HG03469 (cell line): ENCODE results near the gene EMC8.

Source experiments
- ATAC-seq: cut with Tn5 transposase; IDR thresholded peaks from one replicate; pipeline ENCODE4 v1.9.1; 2021; ENCODE audit warnings: mild to moderate bottlenecking, moderate library complexity, moderate number of reproducible peaks; ENCODE audit not compliant: unreplicated experiment

EMC8 gene

DNA sequence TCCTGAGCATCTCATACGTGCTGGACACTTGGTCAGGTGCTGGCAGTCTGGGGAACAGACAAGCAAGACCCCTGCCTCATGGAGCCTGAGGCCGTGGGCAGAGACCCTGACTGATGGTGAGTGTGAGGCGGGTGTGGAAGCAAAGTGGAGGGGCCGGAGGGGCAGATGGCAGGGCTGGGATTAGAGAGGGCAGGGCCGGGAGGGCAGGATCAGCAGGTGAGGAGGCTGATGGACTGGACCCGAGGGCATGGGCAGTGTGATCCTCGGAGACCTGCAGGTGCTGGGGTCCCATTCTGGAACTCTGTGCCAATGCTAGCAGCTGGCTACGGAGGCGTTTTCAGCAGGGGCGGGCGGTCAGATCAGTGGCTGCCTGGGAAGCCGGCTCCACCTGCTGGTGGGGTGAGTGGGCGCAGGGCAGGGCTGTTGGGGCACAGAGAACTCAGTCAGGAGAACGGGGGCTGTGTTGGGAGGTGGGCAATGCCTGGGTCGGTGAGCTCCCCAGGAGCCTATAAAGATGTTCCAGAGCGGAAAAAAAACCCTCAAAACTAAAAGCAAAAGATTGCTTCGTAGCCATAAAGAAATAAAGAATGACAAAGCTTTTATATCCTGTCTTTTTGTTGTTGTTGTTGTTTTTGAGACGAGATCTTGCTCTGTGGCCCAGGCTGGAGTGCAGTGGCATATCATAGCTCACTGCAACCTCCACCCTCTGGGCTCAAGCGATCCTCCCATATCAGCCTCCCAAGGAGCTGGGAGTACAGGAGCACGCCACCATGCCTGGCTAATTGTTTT, 39.5 kb downstream of the EMC8 start:
- ATAC-seq = no peak

DNA sequence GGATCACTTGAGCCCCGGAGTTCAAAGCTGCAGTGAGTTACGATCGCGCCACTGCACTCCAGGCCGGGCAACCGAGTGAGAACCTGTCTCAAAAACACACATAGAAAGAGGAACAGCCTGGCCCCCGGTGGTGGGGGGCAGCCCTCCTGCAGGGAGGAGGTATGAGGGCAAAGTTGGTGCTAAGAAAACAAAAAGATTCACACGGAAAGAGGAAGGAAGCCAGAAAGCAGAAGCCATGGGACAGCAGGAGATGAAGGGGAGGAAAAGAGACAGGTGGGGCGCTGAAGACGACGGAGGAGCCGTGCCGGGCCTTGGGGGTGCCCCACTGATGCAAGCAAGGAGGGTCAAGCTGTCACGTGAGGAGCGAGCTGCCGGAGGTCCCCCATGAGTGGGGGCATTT, 40.2 kb downstream of the EMC8 start:
- ATAC-seq = no peak

DNA sequence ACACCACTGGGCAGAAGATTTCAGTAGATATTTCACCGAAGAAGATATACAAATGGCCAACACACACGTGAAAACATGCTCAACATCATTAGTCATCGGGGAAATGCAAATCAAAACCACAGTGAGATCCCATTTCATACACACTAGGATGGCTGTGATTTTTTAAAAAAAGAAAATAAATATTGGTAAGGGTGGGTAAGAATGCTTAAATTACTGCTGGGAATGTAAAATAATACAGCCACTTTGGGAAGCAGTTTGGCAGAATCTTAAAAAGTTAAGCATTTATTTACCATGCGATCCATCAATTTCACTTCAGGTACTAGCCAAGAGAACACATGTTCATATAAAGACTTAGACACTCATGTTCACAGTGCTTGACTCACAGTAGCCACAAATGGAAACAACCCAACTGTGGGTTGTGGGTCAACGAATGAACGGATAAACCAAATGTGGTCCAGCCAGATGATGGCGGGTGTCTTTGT, 42.0 kb downstream of the EMC8 start:
- ATAC-seq = peak; percentile 29

DNA sequence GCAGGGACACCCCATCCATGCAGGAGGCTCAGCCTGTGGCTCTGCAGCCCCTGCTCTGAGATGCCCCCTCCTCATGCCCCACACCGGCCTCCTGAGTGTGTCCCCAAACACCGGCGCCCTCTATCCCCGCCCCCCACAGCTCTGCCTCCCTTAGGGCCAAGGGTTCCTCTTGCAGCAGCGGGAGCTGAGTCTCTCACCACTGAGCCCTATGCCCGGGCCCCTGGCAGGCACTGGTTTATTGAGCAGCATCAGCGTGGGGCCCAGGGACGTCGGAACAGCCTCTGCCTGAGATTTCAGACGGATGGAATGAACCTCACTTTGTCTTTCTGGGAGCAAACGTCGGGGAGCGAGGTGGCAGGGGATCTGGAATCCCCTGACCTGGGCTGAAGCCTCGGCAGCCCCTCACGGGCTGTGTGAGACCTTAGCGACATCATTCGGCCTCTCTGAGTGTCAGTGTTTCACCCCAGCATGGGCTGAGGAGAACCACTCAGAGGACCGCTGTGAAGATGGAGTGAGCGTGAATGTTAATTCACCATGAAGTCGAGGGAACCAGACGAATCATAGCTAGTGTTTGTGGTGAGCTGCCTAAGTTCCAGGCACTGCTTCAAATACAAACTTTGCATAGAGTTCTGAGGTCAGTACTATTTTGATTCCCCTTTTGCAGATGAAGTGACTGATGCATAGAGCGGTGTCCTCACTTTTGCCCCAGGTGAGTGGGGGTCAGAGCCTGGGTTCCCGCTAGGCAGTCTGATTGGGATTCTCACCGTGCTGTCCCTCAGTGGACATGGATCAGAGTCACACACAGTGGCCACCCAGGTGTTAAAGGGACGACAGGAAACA, 43.2 kb downstream of the EMC8 start:
- ATAC-seq = peak; percentile 37

DNA sequence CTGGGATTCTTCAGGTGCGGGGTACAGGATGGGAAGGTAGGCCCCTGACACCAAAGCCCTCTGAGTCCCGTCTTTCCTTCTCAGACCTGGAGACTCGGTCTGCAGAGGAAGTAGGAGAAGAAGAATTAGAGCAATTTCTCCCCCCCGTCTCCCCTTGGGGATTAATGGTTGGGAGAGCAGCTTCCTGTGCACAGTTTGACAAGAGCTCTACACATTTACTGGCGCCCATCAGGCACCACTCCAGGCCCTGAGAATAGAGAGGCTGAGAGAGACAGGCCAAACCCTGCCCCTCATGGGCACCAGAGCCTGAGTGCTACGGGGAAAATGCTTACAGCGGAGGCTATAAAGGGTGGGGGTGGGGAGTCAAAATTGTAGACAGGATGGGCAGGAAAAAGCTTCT, 44.9 kb downstream of the EMC8 start:
- no peak for ATAC-seq

DNA sequence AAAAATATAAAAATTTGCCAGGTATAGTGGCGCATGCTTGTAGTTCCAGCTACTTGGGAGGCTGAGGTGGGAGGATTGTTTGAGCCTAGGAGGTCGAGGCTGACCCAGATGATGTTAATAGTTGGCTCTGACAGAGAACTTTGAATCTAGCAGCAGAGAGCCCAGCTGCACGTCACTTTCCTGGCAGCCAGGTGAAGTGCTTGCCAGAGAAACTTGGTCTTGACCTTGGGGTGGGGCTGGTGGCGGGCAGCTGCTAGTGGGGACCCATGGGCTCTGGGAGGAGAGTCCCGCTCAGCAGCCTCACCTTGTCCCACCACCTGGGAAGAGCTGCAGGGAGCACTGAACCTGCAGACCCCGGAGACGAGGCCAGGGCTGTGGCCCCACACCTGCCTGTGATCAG, 45.4 kb downstream of the EMC8 start:
- no peak for ATAC-seq

DNA sequence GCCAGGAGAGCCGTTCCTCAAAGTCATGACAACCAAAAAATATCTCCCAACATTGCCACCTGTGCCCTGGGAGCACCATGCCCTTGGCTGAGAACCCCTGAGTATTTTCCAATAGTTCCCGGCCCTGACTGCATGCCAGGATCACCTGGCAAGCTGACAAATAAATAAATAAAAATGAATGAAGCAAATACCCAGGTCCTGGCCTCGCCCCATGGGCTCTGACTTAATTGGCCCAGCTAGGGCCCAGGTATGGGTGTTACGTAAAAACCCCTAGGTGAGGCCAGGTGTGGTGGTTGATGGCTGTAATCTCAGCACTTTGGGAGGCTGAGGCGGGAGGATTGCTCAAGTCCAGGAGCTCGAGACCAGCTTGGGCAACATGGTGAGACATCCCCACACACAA, 45.8 kb downstream of the EMC8 start:
- no peak for ATAC-seq

DNA sequence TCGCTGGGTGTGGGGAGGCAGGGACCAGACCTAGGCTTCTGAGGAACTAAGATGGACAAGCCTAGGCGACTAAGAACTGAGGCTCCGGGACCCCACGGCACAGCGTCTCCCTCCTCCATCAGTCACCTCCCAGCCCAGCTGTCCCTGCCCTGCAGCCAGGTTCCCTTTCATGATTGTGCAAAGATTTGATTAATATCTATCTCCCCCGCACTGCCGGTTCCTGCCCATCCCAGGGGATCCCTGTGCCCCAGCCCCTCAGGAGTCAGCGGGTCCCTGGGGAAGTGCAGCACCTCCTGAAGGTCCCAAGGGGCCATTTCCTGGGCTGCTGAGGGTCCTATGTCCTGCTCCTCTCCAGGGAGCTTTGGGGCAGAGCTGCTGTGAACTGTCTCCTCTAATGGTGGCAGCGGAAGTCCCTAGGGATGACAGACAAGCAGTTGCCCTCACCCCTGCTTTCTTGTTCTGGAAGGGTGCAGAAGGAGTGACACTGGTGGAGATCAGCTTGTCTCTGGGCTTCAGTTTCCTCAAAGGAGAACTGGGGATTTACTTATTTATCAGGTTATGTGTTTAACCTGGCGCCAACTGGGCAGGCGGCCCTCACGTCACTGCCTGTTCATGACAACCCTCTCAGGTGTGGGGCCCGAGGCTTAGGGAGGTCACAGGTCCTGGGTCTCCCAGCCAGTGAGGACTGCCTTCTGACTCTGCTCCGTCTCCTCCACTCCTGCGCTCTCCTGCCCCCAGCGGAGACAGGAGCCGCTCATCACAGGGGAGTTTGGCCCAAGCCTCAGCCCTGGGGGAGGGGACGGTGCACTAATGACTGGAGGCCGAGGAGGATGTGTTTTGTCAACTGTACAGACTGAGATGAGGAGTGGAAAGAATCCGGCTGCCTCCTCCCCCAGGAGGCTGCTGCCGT, 46.6 kb downstream of the EMC8 start:
- ATAC-seq = no peak

DNA sequence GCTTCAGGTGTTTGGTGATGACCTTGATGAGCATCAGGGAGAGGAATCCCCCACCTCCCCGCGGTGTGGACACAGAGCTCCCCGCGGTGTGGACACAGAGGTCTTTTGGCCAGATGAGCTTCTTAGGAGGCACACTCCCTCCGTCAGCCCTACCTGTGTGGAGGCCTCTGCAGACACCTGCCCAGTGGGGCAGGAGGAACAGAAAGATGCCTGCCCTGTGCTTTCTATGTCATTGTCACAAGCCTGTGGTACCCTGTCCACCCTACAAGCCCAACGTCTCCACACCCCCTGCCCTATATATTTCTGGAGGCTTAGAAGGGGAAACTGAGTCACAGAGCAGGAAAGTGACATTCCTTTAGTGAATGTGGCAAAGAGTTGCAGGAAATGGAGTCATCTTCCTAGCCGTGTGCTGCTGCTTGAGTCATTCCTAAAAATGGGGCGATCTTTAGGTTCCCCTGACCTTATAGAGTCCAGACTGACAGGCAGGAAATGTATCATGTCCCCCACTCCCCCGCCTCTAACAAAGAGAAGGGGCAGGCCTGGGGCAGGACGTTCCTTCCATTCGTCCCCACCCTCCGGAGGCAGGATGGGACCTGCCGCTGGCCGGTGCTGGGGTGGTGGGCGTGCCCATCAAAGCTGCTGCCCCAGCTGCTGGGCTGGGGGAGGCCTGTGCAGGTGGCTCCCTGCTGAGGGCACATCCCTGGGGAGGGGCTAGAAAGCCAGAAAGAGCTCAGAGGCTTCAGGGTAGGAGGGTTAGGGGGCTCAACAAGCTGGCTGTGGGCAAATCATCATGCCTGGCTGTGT, 47.4 kb downstream of the EMC8 start:
- no peak for ATAC-seq

DNA sequence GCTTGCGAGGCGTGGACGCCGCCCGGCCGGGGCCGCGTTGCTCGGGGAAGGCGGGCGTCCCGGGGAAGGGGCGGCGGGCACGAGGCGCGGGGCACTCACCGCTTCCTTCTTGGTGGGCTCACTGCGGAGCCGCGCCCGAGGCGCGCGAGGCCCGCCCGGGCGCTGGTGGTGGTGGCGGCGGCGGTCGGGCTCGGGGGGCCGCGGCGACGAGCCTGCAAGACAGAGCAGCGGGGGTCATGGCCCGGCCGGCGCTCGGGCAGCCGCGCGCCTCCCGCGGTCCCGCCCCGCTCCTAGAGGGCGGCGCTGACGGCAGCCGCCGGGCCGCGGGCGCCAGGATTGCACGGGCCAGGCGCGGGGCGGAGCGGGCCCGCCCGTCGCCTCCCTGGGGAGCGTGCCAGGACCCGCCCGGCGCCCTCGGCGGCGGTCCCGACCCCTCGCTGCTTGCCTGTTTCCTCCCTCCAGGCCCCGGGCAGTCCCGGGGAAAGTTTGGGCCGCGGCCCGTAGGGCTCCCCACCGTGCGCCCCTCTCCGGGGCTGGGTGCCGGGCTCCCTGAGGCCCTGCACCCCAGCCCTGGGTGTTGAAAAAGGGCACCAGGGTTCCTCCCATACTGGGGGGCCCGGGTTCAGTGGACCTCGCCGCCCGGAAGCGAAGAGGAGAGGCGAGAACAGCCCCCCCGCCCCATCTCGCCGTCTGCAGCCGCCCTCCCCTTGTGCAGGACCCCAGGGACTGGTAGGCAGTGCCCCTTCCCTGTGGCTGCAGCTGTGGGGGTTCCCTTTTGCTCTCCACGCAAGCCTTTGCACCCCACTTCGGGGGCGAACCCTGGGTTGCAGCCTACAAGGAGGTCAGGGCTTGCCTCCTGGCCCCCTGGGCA, 48.3 kb downstream of the EMC8 start, which contains the start of gene C16orf74:
C16orf74 (minus strand) TSS at position 270 of the 871 bp plus-strand sequence. CDS start 15,879 bp downstream, outside the sequence.
- ATAC-seq = no peak

DNA sequence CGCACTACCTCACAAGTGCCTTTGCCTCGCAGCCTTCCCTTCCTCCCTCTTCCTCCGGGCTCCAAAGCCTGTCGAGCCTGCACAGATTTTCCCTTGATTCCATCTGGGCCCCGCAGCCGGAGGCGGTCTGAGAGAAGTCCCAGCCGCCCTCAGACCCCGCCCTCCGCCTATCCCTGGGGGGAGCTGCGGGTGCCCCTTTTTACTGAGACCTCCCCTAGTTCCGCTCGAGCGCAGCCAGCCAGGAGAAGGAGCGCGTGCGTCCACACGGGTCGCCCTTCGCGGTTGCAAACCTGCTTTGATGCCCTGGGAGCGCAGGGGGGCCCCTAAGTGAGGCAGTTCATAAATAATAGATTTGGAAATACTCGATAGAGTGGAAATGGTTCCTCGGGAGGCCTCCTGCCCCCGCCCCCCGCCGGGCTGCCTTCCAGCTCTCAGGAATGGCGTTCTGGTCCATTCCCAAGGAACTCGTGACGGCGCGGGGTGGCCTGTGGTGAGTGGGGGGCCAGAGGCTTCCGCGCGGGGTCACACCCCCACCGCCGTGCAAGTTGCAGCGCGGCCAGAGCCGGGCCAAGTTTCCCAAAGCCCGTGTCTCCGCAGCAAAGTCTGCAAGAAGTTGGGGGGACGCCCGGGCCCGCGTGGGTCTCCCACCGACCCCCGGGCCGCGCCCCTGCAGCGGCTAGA, 49.1 kb downstream of the EMC8 start:
- ATAC-seq = no peak

DNA sequence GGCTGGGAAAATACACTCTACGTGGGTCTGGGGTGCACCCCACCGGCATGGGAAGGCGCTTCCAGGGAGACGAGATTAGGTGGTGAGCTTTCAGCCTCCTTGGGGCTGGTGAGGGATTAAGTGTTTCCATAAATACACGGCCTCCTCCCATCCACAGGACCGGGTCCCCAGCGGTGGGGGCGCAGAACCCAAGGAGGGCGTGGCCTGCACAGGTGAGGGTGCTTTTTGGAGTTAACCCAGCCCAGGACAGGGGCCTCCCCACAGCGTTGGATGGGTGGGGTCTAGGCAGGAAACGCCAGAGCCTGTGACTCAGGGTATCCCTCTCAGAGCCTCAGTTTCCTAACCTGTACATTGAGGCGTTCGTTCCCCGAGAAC, 49.6 kb downstream of the EMC8 start:
- no peak for ATAC-seq

DNA sequence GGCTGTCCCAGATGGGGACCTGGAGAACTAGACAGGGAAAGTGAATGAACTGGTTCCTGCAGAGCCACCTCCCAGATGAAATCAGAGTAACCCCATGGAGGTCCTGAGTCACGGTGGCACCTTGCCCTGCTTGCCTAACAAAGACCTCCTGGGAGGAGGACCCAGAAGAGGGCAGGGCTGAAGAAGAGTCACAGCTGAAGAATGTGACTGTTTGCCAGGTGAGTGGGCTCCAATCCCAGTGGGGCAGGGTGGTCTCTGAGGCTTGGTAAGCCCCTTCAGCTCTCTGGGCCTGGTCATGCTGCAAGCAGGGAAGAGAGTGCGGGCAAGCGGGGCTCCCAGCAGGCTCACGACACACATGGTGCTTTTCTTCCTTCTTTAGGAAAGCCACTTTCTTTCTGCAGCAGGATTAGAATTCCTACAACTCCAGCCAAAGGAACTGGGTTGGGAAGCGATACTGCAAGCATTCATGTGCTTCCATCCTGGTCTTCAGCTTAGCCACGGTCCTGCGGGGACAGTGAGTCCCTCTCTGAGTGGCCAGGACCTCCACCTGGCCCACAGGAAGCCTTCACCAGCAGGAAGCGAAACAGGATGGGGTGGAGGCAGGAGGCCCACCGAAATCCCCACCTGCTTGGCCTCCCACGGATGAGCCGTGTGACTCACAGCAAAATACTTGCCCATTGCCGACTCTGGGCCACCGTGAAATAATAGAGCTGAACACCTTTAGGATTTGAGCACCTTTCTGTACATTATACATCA, 52.7 kb downstream of the EMC8 start:
- no peak for ATAC-seq

DNA sequence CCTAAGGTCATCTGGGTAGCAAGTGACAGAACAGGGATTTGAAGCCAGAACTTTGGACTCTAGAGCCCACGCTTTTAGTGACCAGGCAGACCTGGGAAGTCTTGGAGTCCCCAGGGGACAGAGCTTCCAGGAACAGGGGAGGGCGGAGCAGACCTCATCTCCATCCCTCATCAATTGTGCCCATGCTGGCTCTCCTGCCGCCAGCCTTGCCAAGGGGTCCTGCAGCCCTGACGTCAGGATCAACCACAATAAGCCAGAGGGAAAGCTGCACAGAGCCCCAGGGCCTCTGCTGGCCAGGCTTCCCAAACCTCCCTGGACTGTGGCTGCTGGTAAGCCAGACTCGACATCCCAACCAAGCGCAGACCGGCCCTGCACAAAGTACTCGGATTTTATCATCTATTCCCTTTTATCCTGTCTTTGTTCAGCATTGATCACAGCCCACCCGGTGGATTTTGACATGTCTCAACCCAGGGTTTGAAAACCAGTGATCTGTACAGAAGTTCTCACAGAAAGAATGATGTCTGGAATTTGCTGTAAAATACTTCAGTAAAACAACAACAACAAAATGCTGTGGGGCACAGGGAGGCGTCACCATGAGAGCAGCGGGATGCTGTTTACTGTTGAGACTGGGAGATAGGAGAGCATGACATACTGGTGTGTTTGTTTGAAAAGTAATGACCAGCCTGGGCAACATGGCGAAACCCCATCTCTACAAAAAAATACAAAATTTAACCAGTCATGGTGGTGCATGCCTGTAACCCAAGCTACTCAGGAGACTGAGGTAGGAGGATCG, 60.2 kb downstream of the EMC8 start:
- ATAC-seq = no peak

DNA sequence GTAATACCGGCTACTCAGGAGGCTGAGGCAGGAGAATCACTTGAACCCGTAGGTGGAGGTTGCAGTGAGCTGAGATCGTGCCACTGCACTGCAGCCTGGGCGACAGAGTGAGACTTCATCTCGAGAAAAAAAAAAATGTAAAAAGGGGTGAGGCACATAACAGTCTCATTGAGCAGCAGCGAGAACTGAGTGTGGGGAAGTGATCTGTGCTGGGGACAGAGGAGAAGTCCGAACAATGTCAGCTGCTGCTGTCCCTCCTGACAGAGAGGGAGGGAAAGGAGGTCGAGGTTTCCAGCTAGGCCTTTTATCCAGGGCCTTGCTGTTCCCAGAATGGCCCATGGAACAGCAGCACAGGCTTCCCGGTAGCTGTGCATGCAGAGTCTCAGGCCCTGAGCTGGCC, 62.4 kb downstream of the EMC8 start:
- ATAC-seq = no peak

DNA sequence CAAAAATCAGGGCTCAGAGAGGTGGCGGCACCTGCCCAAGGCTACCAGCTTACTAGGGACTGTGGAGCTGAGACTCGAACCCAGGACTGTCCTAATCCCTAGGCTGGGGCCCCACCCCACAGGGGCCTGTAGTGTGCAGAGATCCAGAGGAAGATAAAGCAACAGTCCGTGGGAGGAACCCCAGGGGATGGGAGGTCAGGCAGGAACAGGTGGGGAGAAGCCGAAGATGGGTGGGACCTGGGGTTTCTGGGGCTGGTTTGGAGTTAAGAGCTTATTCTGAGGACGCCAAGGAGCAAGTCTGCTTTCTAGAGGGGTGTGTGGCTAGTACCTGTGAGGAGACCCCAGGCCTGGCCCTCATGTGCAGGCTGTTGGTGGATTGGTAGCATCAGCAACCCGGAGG, 63.4 kb downstream of the EMC8 start:
- ATAC-seq = no peak

DNA sequence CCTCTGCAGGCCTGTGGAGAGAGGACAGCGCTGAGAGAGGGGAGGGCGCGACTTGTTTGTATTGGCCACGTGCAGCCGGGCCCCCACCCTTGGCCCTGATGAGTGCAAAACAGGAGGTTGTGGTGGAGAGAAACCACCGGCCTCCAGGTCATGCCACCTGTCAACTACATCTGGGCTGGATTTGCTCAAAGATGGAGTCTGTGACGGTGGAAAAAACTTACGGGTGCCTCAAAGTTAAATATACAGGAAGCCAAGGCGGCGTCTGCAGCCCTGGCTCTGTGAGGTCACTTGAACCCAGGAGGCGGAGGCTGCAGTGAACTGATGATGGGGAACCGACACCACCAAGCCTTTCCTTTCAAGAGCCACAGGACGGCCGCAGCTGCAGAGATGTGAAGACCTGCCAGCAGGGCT, 64.1 kb downstream of the EMC8 start:
- ATAC-seq = no peak
